Neural progenitor cell (in vitro differentiated cells): ENCODE data around the gene GATAD2B.

Source experiments
- EZH2 ChIP-seq: fragments of 200-600 bp; sonication (generic); IDR thresholded peaks from 2 replicates; pipeline ENCODE4 v1.6.1; 2017; ENCODE audit warnings: antibody characterized with exemption, mild to moderate bottlenecking, moderate library complexity
- EZH2phosphoT487 ChIP-seq: fragments of 200-600 bp; sonication (generic); IDR thresholded peaks from 2 replicates; pipeline ENCODE4 v1.6.1; 2017; ENCODE audit warnings: antibody characterized with exemption
- TF ChIP-seq, protein P1 (sequence below): fragments of 200-600 bp; sonication (generic); IDR thresholded peaks from 2 replicates; pipeline ENCODE4 v1.5.1; 2017; ENCODE audit warnings: antibody characterized with exemption, mild to moderate bottlenecking

DNA sequence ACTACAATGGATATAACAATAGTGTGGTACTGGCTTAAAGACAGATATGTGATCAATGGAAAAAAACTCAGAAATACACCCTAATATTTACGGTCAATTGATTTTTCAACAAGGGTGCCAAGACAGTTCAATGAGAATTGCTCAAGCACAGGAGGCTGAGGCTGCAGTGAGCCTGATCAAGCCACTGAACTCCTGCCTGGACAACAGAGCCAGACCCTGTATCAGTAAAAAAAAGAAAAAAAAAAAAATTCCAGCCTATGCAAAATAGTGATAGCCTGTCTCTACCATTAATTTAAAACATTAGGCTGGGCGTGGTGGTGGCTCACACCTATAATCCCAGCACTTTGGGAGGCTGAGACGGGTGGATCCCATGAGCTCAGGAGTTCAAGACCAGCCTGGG, 77.6 kb downstream of the GATAD2B start:
- TF ChIP-seq, protein P1, sequence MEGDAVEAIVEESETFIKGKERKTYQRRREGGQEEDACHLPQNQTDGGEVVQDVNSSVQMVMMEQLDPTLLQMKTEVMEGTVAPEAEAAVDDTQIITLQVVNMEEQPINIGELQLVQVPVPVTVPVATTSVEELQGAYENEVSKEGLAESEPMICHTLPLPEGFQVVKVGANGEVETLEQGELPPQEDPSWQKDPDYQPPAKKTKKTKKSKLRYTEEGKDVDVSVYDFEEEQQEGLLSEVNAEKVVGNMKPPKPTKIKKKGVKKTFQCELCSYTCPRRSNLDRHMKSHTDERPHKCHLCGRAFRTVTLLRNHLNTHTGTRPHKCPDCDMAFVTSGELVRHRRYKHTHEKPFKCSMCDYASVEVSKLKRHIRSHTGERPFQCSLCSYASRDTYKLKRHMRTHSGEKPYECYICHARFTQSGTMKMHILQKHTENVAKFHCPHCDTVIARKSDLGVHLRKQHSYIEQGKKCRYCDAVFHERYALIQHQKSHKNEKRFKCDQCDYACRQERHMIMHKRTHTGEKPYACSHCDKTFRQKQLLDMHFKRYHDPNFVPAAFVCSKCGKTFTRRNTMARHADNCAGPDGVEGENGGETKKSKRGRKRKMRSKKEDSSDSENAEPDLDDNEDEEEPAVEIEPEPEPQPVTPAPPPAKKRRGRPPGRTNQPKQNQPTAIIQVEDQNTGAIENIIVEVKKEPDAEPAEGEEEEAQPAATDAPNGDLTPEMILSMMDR, result no peak
- TF ChIP-seq EZH2phosphoT487 (no peak), EZH2 (no peak)
